Raji (cell line): ENCODE measurements around the gene HOXC4.

Experiments used
- POLR2A ChIP-seq: IDR thresholded peaks from 2 replicates; pipeline ENCODE4 v1.6.1; 2011; ENCODE audit warnings: low read depth, low read length, control low read depth; ENCODE audit not compliant: insufficient read depth

The HOXC4 gene

DNA sequence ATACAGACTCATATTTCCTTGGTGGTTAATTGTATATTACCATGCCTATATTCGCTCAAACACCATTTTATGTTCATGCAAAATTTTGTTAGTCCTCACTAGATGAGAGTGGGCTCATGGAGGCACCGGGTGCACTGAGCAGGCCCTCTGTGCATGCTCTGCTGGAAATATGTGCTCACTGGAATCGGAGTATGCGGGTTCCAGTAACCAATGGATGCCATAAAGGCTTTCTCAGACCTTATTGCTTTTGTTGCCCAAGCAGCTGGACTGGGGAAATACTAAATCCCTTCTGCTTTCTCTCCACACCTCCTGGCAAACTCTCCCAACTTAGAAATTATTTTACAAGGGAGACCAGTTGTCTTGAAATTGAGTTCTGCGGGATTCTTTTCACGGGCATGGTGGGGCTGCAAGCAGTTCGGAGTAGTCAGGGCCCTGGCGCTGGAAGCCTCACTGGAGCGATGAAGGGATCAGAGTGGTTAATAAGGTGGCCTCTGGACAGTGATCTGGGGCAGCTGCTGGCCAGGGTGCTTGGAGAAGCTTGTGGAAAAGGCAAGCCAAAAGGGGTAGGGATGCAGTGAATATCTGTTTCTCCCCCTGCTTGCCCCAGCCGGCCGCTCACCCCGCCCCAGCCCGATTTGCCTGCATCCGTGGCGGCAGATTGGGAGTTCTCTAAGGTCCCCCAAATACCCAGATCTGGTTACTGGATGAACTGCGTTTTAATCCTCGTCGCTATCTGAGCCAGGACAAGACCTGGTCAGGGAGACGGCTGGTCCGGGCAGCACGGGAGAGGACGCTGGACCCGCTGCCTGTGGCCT lies 32.8 kb upstream of the HOXC4 start:
- no peak for TF ChIP-seq POLR2A

DNA sequence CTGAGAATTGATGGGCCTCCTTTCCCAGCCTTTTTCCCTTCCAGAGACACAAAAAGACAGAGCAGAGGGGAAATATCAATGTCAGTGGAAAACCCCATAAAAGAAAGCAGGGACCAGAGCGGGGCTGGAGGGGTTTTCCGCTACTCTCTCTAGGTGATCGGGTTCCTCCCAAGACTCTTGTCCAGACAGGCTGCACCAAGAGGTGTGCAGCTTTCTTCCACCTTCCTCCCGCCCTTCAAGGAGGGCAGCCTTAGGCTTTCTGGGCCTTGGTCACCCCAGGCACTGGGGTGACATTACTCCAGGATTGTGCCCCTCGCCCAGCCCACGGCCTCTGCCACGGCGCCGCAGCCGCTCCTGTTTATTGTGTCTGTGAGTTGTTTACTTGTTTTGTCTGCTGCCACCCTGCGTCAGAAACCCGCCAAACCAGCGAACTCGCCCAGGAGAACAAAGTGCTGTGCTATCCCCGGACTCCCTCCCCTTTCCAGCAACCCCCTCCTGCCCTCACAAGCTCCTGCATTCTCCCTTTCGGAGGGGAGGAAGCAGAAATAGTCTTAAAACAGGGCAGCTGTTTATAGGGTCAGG lies 32.1 kb upstream of the HOXC4 start:
- TF ChIP-seq POLR2A, result no peak

DNA sequence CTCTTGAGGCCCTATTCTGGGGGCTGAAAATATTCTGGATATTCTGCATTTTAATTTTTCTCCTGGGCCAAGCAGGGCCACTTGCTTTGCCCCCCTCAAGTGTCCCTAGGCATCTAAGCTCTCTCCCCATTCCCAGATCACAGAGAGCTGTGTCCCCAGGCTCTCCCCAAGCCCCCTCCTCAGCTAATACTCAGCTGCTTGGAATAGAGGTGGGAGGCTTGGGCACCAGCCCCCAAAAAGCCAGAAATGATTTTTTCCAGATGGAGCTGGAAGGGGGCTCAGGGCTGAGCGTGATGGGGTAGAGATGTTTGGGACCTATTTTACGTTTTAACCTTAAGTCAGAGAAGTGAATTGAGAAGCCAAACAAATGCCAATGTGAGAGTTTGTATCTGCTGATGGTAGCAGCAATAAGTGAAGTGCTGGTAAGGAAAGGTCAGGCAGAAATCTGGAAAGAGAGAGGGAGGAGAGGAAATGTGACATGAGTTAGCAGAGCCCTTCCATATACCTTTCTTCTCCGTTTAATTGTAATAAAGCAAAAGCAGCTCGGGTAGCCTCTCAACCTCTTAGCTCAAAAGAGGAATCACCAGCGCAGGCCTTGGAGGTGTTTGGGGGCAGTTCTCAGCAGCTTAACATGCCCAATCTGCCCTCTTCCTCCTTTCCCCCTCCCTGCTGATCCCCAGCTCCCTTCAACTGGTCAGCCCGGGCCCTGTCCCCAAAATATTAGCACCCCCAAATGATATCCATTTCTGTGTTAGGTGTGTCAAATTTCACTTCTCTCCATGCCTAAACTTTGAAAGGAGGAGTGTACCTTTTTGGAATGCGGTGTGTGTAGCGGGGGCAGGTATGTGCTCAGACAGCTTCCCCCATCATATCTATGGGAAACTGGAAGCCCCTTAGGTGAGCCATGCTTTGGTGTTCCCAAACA lies 30.4 kb upstream of the HOXC4 start:
- no peak for TF ChIP-seq POLR2A

DNA sequence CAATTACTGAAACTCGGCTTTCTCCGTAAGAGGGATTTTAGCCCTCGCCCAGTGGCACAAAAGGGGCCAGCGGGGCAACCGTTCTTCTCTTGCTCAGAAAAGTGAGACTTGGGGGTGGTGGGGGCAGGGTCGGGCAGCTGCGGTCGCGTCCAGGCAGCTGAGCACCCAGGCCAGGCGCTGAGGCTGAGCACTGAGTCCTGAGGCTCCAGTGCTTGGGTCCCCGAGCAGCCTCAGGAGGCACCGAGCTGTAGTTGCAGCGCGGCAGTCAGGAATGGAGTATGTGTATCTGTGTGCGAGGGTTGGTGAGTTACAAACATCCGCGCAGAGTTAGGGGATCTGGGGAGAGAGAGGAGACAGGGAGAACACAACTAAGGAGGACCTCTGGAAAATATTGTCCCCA lies 29.5 kb upstream of the HOXC4 start:
- no peak for TF ChIP-seq POLR2A

DNA sequence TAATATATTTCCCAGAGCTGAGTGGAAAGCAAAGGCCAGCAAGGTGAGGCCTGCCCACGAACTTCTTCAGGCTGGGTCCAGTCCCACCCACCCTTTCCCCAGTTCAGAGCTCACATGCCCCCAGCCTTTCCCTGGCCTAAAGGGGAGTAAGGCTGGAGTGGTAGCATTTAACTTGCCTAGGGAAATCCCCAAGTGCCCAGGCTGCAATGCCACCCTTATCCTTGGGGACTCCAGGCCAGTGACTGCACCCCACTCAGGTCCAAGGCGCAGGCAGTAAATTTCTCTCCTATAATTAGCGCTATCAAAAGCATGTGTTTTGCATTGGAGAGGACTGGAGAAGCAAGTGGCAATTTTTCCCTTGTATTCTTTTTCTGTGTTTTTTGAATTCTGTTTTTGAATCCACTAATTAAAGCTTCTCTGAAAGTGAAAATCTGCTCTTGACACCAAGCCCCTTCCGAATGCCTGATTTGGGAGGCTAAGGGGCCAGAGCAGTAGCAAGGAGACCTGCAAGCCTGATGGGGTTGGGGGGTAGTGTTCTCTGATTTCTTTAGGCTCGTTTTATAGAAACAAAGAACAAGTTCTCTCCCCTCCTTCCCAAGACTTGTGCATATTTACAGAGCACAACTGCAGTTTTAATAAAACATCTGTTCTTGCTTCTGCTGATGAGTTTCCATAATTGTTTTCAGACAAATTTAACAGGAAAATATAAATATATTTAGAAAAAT lies 28.9 kb upstream of the HOXC4 start:
- no peak for TF ChIP-seq POLR2A

DNA sequence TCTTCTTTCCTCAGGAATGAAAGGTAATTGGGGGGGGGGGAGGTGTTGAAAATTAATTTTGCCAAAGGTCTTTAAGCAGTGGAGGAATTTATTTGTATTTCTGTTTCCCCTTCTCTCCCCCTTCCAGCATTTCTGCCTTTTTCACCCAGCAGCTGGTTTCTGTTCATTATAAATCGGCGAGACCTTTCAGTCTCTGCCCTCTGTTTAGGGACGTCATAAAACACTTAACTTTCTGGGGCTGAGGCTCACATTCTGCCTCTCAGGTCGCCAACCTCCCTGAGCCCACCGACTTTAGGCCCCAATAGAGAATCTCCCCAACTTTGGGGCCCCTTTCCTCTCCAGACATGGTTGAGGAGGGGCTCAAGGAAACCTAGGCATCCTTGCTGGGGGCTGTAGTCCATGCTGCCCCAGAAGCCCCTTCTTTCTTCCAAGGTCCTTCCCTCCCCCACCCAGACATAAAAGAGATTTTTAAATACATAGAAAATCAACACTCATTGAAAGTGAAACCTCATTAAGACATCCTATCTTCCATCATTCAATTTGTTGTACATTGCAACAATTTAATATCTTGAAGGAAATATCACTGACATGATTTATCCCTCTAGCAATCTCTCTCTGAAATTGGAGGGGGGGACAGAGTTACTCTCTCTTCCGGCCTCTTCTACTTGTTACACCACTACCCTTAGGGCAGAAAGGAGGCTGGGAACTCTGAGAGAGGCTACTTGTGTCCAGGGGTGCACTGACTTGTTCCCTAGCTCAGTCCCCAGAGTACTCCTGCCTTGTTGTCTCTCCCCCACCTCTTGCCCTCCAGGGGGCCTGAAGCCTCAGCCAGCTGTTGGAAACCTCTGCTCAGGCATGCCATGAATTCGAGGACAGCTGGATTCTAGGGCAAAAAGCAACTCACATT lies 27.9 kb upstream of the HOXC4 start:
- no peak for TF ChIP-seq POLR2A

DNA sequence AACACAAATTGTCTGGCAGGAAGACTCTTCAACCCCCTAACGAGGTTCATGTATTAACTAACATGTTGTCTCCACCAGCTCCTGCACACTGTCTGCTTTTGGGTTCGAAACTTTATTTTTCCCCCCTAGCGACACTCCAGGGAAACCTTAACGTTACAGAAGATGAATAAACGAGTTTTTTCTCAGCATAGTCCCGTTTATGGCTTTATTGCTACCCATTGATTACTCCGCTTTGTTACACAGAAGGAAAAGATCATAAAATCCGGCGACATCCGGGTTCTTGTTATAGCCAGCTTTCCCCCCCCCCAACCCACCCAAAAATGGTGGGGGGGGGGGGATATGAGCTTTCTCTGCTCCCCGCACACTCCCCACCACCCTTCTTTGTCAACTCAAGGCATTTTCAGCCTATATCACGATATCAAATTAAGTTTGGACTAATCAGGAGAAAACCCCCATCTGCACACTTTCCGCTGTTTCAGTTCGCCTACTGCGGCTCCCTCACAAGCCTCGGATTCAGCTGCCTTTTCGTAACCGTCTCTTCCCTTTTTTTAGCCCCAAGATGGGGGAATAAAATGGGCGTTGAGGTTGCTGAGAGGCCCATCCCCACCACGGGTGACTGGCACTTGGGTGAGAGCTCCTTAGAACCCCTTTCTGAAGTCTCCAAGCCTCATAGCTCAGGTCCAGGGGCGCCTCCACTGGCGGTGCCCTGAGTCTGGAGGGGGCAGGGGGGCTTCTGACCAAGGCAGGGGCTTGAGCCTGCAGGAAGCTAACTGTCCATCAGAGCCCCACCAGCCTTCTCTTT lies 26.8 kb upstream of the HOXC4 start:
- no peak for TF ChIP-seq POLR2A

DNA sequence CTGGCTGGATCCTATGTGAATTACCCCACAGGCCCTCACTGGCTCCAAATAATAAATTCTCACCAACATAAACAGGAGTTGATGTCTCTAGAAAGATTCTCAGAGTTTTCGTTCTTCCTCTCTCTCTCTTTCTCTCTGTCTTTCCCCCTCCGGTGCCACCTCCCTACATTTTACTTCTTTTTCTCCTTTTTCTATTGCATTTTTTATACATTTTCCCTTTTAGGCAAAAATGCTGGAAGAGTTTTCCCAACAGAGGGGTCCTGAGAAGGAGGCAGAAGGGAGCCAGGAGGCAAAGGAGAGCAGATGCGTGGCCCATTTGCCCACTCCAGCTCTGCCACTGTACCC lies 26.2 kb upstream of the HOXC4 start:
- no peak for TF ChIP-seq POLR2A

DNA sequence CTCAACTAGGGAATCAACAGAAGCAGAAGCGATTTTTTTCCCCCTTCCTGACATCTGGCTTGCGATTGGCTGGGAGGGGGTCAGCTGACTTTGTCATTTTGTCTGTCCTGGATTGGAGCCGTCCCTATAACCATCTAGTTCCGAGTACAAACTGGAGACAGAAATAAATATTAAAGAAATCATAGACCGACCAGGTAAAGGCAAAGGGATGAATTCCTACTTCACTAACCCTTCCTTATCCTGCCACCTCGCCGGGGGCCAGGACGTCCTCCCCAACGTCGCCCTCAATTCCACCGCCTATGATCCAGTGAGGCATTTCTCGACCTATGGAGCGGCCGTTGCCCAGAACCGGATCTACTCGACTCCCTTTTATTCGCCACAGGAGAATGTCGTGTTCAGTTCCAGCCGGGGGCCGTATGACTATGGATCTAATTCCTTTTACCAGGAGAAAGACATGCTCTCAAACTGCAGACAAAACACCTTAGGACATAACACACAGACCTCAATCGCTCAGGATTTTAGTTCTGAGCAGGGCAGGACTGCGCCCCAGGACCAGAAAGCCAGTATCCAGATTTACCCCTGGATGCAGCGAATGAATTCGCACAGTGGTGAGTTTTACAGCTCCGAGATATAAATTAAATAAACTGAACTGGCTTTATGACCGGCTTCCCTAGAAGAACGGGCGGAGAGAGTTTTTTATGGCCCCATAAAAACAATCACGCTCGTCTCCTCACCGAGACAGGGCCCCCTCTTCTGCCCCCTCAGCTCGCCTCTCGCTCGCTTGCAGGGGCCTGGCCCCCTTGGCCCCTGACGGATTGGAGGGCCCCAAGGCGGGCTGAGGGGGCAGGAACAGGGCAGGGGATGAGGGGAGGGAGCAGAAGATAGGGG lies 25.1 kb upstream of the HOXC4 start, which contains the start of gene HOXC6:
Gene HOXC6 (plus strand): TSS at position 127 of the 888 bp plus-strand sequence. CDS start 82 bp downstream, at position 209.
- TF ChIP-seq POLR2A, result no peak

DNA sequence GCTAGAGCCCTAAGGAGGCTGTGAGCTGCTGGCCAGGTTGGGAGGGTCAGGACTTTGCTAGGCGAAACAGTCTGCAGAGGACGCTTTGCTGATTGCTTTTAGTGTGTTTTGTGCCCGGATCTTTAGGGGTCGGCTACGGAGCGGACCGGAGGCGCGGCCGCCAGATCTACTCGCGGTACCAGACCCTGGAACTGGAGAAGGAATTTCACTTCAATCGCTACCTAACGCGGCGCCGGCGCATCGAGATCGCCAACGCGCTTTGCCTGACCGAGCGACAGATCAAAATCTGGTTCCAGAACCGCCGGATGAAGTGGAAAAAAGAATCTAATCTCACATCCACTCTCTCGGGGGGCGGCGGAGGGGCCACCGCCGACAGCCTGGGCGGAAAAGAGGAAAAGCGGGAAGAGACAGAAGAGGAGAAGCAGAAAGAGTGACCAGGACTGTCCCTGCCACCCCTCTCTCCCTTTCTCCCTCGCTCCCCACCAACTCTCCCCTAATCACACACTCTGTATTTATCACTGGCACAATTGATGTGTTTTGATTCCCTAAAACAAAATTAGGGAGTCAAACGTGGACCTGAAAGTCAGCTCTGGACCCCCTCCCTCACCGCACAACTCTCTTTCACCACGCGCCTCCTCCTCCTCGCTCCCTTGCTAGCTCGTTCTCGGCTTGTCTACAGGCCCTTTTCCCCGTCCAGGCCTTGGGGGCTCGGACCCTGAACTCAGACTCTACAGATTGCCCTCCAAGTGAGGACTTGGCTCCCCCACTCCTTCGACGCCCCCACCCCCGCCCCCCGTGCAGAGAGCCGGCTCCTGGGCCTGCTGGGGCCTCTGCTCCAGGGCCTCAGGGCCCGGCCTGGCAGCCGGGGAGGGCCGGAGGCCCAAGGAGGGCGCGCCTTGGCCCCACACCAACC lies 23.9 kb upstream of the HOXC4 start:
- no peak for TF ChIP-seq POLR2A

DNA sequence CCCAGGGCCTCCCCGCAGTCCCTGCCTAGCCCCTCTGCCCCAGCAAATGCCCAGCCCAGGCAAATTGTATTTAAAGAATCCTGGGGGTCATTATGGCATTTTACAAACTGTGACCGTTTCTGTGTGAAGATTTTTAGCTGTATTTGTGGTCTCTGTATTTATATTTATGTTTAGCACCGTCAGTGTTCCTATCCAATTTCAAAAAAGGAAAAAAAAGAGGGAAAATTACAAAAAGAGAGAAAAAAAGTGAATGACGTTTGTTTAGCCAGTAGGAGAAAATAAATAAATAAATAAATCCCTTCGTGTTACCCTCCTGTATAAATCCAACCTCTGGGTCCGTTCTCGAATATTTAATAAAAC lies 23.2 kb upstream of the HOXC4 start:
- no peak for TF ChIP-seq POLR2A
